Frontal cortex (tissue), 4 donors: ENCODE measurements around the gene SIAE. TPM values are rescaled to one million over a fixed set of nuclear protein-coding genes. Genes with fewer than 3 reads are reported as not detected.

Source experiments
- DNase-seq, 2 donors: peaks; one replicate each; pipeline ENCODE4 v3.0.0; 2012; ENCODE audit warnings: low spot score in 2 of 2
- FAIRE-seq: peaks from 2 replicates; lab custom pipeline; 2012; peaks lifted over from hg19 to GRCh38; lab: Jason Lieb, UNC
- total RNA-seq: library from RNA; depleted of rRNA; stranded (reverse); fragments of >200 nt; gene quantifications from one replicate; pipeline ENCODE4 v1.2.3, GENCODE V29; 2014
- donor health status: control.
- donor health status: control.
- donor health status: control.

The SIAE gene
- total RNA-seq, 1 donor from 2014 or later = 10.2 TPM

- DNase-seq (peak; percentile 48 to 58), FAIRE-seq (no peak)
Observed at GRCh38 chr11:124669193-124669592, 4.3 kb downstream of the SIAE start.

GRCh38 chr11:124667601-124668000 is 5.9 kb downstream of the SIAE start:
- FAIRE-seq = no peak
- DNase-seq = no peak

GRCh38 chr11:124663861-124664260 is 9.7 kb downstream of the SIAE start:
- FAIRE-seq (no peak), DNase-seq (no peak)

GRCh38 chr11:124662106-124662505 is 11.4 kb downstream of the SIAE start:
- no peak for DNase-seq
- no peak for FAIRE-seq

GRCh38 chr11:124661553-124661952 is 12.0 kb downstream of the SIAE start:
- DNase-seq (no peak), FAIRE-seq (no peak)

- no peak for FAIRE-seq
- no peak for DNase-seq
Observed at GRCh38 chr11:124658986-124659385, 14.6 kb downstream of the SIAE start.

- no peak for DNase-seq
- FAIRE-seq = no peak
Observed at GRCh38 chr11:124658501-124658900, 15.0 kb downstream of the SIAE start.

GRCh38 chr11:124657904-124658303 is 15.6 kb downstream of the SIAE start:
- DNase-seq (no peak), FAIRE-seq (no peak)

GRCh38 chr11:124656774-124657630 is 16.5 kb downstream of the SIAE start:
- no peak for DNase-seq
- no peak for FAIRE-seq

- DNase-seq (no peak), FAIRE-seq (no peak)
Observed at GRCh38 chr11:124648610-124649009, 24.9 kb downstream of the SIAE start.

GRCh38 chr11:124646148-124646547 is 27.4 kb downstream of the SIAE start:
- DNase-seq (no peak), FAIRE-seq (no peak)

- DNase-seq (peak; percentile 24 to 45), FAIRE-seq (no peak)
Observed at GRCh38 chr11:124644426-124645280, 28.9 kb downstream of the SIAE start.

GRCh38 chr11:124643605-124644425 is 29.7 kb downstream of the SIAE start:
- DNase-seq (no peak), FAIRE-seq (no peak)

- FAIRE-seq (no peak), DNase-seq (no peak)
Observed at GRCh38 chr11:124643042-124643604, 30.4 kb downstream of the SIAE start.

- DNase-seq = no peak
- no peak for FAIRE-seq
Observed at GRCh38 chr11:124642628-124643027, 30.9 kb downstream of the SIAE start.

- DNase-seq (no peak), FAIRE-seq (no peak)
Observed at GRCh38 chr11:124640666-124641065, 32.9 kb downstream of the SIAE start.

- DNase-seq (no peak), FAIRE-seq (no peak)
Observed at GRCh38 chr11:124639186-124639585, 34.4 kb downstream of the SIAE start.

- FAIRE-seq (no peak), DNase-seq (no peak)
Observed at GRCh38 chr11:124638500-124638899, 35.0 kb downstream of the SIAE start.

- no peak for FAIRE-seq
- no peak for DNase-seq
Observed at GRCh38 chr11:124635932-124636331, 37.6 kb downstream of the SIAE start.

- FAIRE-seq = no peak
Observed at GRCh38 chr11:124633355-124633754, 40.2 kb downstream of the SIAE start.

More at GRCh38 chr11:124633355-124633754, 40.2 kb downstream of the SIAE start:
- DNase-seq = no peak
